B cell (primary cell): ENCODE results near the gene SNED1. TPM values are rescaled to one million over a fixed set of nuclear protein-coding genes. Genes with fewer than 3 reads are reported as not detected.

Experiments used
- ATAC-seq: fragments of 200-7000 bp; cut with Tn5 transposase; one replicate; pipeline ENCODE4 v1.10.0; 2021; ENCODE audit warnings: low read depth, mild to moderate bottlenecking, moderate number of reproducible peaks, moderate library complexity
- CTCF ChIA-PET: fragments of 350-600 bp; sonication (Branson Sonifier 250); formaldehyde crosslinking; loops from one replicate; lab custom pipeline; 2021; ENCODE audit warnings: antibody characterized with exemption, inconsistent platforms; lab: Charles Lee
- POLR2A ChIA-PET: fragments of 350-600 bp; sonication (Branson Sonifier 250); formaldehyde crosslinking; loops from one replicate; lab custom pipeline; 2021; ENCODE audit warnings: antibody characterized with exemption; lab: Charles Lee
- DNase-seq: peaks from one replicate; pipeline ENCODE4 v3.0.0; 2013
- H2AFZ ChIP-seq: 2 replicates; pipeline ENCODE4 v1.6.1; 2012; ENCODE audit warnings: mild to moderate bottlenecking, low read depth, low read length; ENCODE audit not compliant: insufficient read depth, poor library complexity, severe bottlenecking
- H3K27ac ChIP-seq, 2 donors: 1 replicate in 1 of 2; 2 replicates in 1 of 2; pipeline ENCODE4 v1.5.1; 2012 to 2013; ENCODE audit warnings: low read length in 2 of 2, mild to moderate bottlenecking in 2 of 2, moderate library complexity in 1 of 2
- H3K27me3 ChIP-seq, 4 experiments: fragments of 200-600 bp in 1 of 4; sonication (generic) in 1 of 4; replicated peaks in 1 of 4; 1 replicate in 2 of 4; 2 replicates in 2 of 4; pipeline versions ENCODE4 v1.6.1 to v1.7.0; 2013 to 2016; ENCODE audit warnings: low read length in 3 of 4, mild to moderate bottlenecking in 2 of 4, mixed read lengths in 1 of 4, moderate library complexity in 1 of 4; ENCODE audit not compliant: insufficient read depth in 4 of 4, control insufficient read depth in 3 of 4; ENCODE audit errors: control extremely low read depth in 1 of 4
- H3K36me3 ChIP-seq, 2 experiments: replicated peaks in 1 of 2; 1 replicate in 1 of 2; 2 replicates in 1 of 2; pipeline versions ENCODE4 v1.6.1 to v1.7.1; 2013; ENCODE audit warnings: low read length in 1 of 2; ENCODE audit not compliant: insufficient read depth in 2 of 2, control insufficient read depth in 1 of 2; ENCODE audit errors: control extremely low read depth in 1 of 2, extremely low read depth in 1 of 2
- H3K4me1 ChIP-seq, 2 donors: fragments of 200-600 bp in 1 of 2; sonication (generic) in 1 of 2; 1 replicate in 1 of 2; 2 replicates in 1 of 2; pipeline versions ENCODE4 v1.5.1 to v1.6.1; 2013 to 2017; ENCODE audit warnings: low read length in 2 of 2; ENCODE audit not compliant: control insufficient read depth in 2 of 2, insufficient read depth in 2 of 2
- H3K4me2 ChIP-seq: replicated peaks from 2 replicates; pipeline ENCODE3; 2012; ENCODE audit warnings: mild to moderate bottlenecking, low read depth, low read length; ENCODE audit not compliant: poor library complexity, severe bottlenecking
- H3K4me3 ChIP-seq, 5 experiments: fragments of 200-600 bp in 1 of 5; sonication (generic) in 1 of 5; 1 replicate in 3 of 5; 2 replicates in 2 of 5; pipeline versions ENCODE4 v1.5.1 to v1.7.0; 2011 to 2016; ENCODE audit warnings: low read length in 4 of 5, mild to moderate bottlenecking in 4 of 5, low read depth in 2 of 5, control low read depth in 1 of 5, moderate library complexity in 1 of 5; ENCODE audit not compliant: insufficient read depth in 1 of 5; ENCODE audit errors: control extremely low read depth in 1 of 5, extremely low read depth in 1 of 5
- H3K79me2 ChIP-seq: fragments of 200-600 bp; sonication (generic); one replicate; pipeline ENCODE4 v1.6.0; 2016; ENCODE audit warnings: low read length; ENCODE audit not compliant: control insufficient read depth, insufficient read depth
- H3K9ac ChIP-seq: fragments of 200-600 bp; sonication (generic); 2 replicates; pipeline ENCODE4 v1.6.1; 2017; ENCODE audit warnings: mild to moderate bottlenecking, low read length, moderate library complexity
- H3K9me3 ChIP-seq, 3 donors: one replicate each; pipeline versions ENCODE4 v1.6.1 to v1.7.1; 2013; ENCODE audit warnings: low read length in 2 of 3; ENCODE audit not compliant: control insufficient read depth in 2 of 3, insufficient read depth in 1 of 3; ENCODE audit errors: control extremely low read depth in 1 of 3
- H4K20me1 ChIP-seq: 2 replicates; pipeline ENCODE4 v1.6.0; 2012; ENCODE audit warnings: mild to moderate bottlenecking, low read length; ENCODE audit not compliant: insufficient read depth, control insufficient read depth, poor library complexity, severe bottlenecking
- H3K27ac Mint-ChIP-seq: one replicate; pipeline ENCODE4 v1.8.0; 2021; ENCODE audit warnings: mixed read lengths
- H3K27me3 Mint-ChIP-seq: one replicate; pipeline ENCODE4 v1.8.0; 2021; ENCODE audit warnings: mixed read lengths
- H3K4me1 Mint-ChIP-seq: one replicate; pipeline ENCODE4 v1.8.0; 2021; ENCODE audit warnings: mixed read lengths
- H3K4me3 Mint-ChIP-seq: one replicate; pipeline ENCODE4 v1.8.0; 2021; ENCODE audit warnings: mixed read lengths
- H3K9me3 Mint-ChIP-seq: one replicate; pipeline ENCODE4 v1.8.0; 2022; ENCODE audit warnings: mixed read lengths; ENCODE audit not compliant: insufficient read depth
- EZH2 ChIP-seq: IDR thresholded peaks from 2 replicates; pipeline ENCODE4 v1.6.1; 2012; ENCODE audit warnings: borderline replicate concordance, low read depth, mild to moderate bottlenecking, moderate library complexity, low read length; ENCODE audit not compliant: insufficient read depth, poor library complexity, severe bottlenecking
- WGBS: methylation state at CpG from one replicate; pipeline ENCODE4 v1.1.5; 2013; ENCODE audit warnings: missing lambda C conversion rate; ENCODE audit not compliant: insufficient coverage; 5-methylcytosine and 5-hydroxymethylcytosine counted together
- intact Hi-C: fragments of 100-400 bp; cut with micrococcal nuclease; formaldehyde crosslinking; loops from one replicate; pipeline ENCODE4 v1.10.0; 2022
- polyA plus RNA-seq: library from polyadenylated mRNA; depleted of rRNA; stranded (reverse); fragments of >200 nt; gene quantifications from 2 replicates; pipeline ENCODE4 v1.2.3, GENCODE V29; 2012
- total RNA-seq, 2 donors: library from RNA; stranded (reverse); fragments of 120-200 nt in 1 of 2; gene quantifications; 1 replicate in 1 of 2; 2 replicates in 1 of 2; pipeline versions ENCODE4 v1.2.3 to v1.2.4, GENCODE V29; 2013 to 2022
- TF ChIP-seq, protein P1 (sequence below): fragments of 200-600 bp; IDR thresholded peaks from one replicate; pipeline ENCODE4 v1.8.0; 2022; ENCODE audit warnings: antibody characterized with exemption, mild to moderate bottlenecking

SNED1 gene
- total and polyA plus RNA-seq, 2 donors (not counting 1 experiment from before 2014, with no cell fraction given): 25.5 to 336 TPM

- Mint-ChIP-seq H3K27me3 (no peaks in the 10 kb centered on the region), H3K27ac (peak within 1 kb of the TSS; percentile 97), H3K4me3 (peak within 1 kb of the TSS; percentile 98), H3K9me3 (no peaks in the 10 kb centered on the region), H3K4me1 (peaks cover 49% of the 10 kb centered on the region)
- peak within 1 kb of the TSS; percentile 87 for H2AFZ ChIP-seq
- intact Hi-C loops: loop anchor here (1.0 to 10.0 kb wide), 7 partner anchors 8 to 538 kb away; partner anchors contain the start of genes DUSP28, HDLBP, PPP1R7 and RNPEPL1
- ChIA-PET POLR2A (interaction anchor here (0.6 to 3.1 kb wide), 6 partner anchors 8 to 47 kb away, joined by 3 to 29 read pairs (median 6); partner anchors contain the start of gene PASK), CTCF (interaction anchor here (1.1 to 5.0 kb wide), 4 partner anchors 8 to 61 kb away, joined by 3 to 31 read pairs (median 14); partner anchors contain the start of genes PASK and PPP1R7)
- peaks cover 5 to 32% of the 10 kb centered on the region in 2 experiments for H3K36me3 ChIP-seq
- peaks cover 38% of the 10 kb centered on the region for H4K20me1 ChIP-seq
- peaks cover 53% of the 10 kb centered on the region for H3K79me2 ChIP-seq
- peak within 1 kb of the TSS; percentile 88 to 89 for H3K27ac ChIP-seq
- WGBS: under 1% methylated on average over 55 of the region's 56 CpGs
- H3K27me3 ChIP-seq: no peaks in the 10 kb centered on the region
- H3K9me3 ChIP-seq: no peaks in the 10 kb centered on the region
- TF ChIP-seq EZH2: no peak
- TF ChIP-seq, protein P1, sequence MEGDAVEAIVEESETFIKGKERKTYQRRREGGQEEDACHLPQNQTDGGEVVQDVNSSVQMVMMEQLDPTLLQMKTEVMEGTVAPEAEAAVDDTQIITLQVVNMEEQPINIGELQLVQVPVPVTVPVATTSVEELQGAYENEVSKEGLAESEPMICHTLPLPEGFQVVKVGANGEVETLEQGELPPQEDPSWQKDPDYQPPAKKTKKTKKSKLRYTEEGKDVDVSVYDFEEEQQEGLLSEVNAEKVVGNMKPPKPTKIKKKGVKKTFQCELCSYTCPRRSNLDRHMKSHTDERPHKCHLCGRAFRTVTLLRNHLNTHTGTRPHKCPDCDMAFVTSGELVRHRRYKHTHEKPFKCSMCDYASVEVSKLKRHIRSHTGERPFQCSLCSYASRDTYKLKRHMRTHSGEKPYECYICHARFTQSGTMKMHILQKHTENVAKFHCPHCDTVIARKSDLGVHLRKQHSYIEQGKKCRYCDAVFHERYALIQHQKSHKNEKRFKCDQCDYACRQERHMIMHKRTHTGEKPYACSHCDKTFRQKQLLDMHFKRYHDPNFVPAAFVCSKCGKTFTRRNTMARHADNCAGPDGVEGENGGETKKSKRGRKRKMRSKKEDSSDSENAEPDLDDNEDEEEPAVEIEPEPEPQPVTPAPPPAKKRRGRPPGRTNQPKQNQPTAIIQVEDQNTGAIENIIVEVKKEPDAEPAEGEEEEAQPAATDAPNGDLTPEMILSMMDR: no peak
- H3K4me3 ChIP-seq: peak within 1 kb of the TSS; percentile 73 to 95 (median 93)
- DNase-seq (peak; percentile 93), ATAC-seq (peak; percentile 91)
- H3K9ac ChIP-seq: peak within 1 kb of the TSS; percentile 89
- H3K4me1 ChIP-seq: peaks cover 43 to 56% of the 10 kb centered on the region in 2 donors
- peak within 1 kb of the TSS; percentile 73 for H3K4me2 ChIP-seq
These were observed 103.9 kb downstream of the SNED1 start, which contains the start of gene MTERF4 for GRCh38 chr2:241102239-241102803. TSS of gene MTERF4 (minus strand) at chr2:241102287. CDS start at chr2:241102273, 14 bp downstream.
